OCI-LY3 (cell line): Measurements from ENCODE around the gene PTPRN2.

Experiments used
- H2AFZ ChIP-seq: fragments of 200-600, 300-600 bp; shearing (Covaris generic); 2 replicates; pipeline ENCODE4 v1.6.0; 2014; ENCODE audit warnings: antibody characterized with exemption, low read depth, low read length
- H3K27ac ChIP-seq: fragments of 200-600, 300-600 bp; sonication (generic); 2 replicates; pipeline ENCODE4 v1.5.1; 2014; ENCODE audit warnings: mild to moderate bottlenecking, low read length, moderate library complexity, mixed read lengths
- H3K27me3 ChIP-seq: fragments of 200-600, 300-600 bp; sonication (generic); 2 replicates; pipeline ENCODE4 v1.6.1; 2014; ENCODE audit warnings: low read depth, low read length, mixed read lengths
- H3K36me3 ChIP-seq: fragments of 200-600, 300-600 bp; sonication (generic); replicated peaks from 2 replicates; pipeline ENCODE3; 2014; ENCODE audit warnings: low read depth, low read length, mixed read lengths
- H3K4me1 ChIP-seq: fragments of 300-600, 200-600 bp; sonication (generic); 2 replicates; pipeline ENCODE4 v1.6.1; 2014; ENCODE audit warnings: low read length, mixed read lengths
- H3K4me2 ChIP-seq: fragments of 200-600, 300-600 bp; sonication (generic); 2 replicates; pipeline ENCODE4 v1.6.1; 2014; ENCODE audit warnings: low read length, mixed read lengths
- H3K4me3 ChIP-seq: fragments of 300-600, 200-600 bp; sonication (generic); 2 replicates; pipeline ENCODE4 v1.5.1; 2014; ENCODE audit warnings: antibody characterized with exemption, mild to moderate bottlenecking, low read length, moderate library complexity
- H3K79me2 ChIP-seq: fragments of 300-600, 200-600 bp; shearing (Covaris generic); 2 replicates; pipeline ENCODE4 v1.6.1; 2014; ENCODE audit warnings: mild to moderate bottlenecking, low read length, mixed read lengths
- H3K9ac ChIP-seq: fragments of 300-600, 200-600 bp; shearing (Covaris generic); 2 replicates; pipeline ENCODE4 v1.6.0; 2014; ENCODE audit warnings: mild to moderate bottlenecking, low read length, moderate library complexity
- H3K9me3 ChIP-seq: fragments of 200-600, 300-600 bp; shearing (Covaris generic); 2 replicates; pipeline ENCODE4 v1.6.1; 2014; ENCODE audit warnings: low read length, mixed read lengths; ENCODE audit not compliant: insufficient read depth
- H4K20me1 ChIP-seq: fragments of 200-600, 300-600 bp; sonication (generic); 2 replicates; pipeline ENCODE4 v1.6.1; 2016; ENCODE audit warnings: low read length, mixed read lengths; ENCODE audit not compliant: insufficient read depth
- EZH2phosphoT487 ChIP-seq: fragments of 200-600 bp; shearing (Covaris generic); IDR thresholded peaks from 2 replicates; pipeline ENCODE4 v1.6.1; 2018; ENCODE audit warnings: antibody characterized with exemption, mixed run types, low read depth
- TF ChIP-seq, protein P1 (sequence below): fragments of 200-600, 300-600 bp; sonication (generic); IDR thresholded peaks from 2 replicates; pipeline ENCODE4 v1.5.1; 2014; ENCODE audit warnings: antibody characterized with exemption, low read length, low read depth

Gene PTPRN2

DNA sequence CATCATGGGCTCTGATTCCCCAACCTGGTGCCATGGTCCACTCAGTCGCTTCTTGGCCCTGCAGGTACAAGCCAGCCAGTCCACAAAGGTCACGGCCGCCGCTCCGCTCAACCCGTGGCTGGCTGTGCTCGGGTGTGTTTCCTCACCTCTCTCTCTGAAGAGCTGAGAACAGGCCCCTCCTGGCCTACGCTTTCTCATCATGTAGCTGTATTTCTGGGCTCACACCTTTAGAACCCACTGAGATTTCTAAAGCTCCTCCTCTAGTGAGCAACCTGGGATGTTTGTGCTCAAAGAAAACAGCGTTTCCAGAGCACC lies 30.2 kb downstream of the PTPRN2 start:
- H3K79me2 ChIP-seq, result no peaks in the 10 kb centered on the region
- H3K4me3 ChIP-seq, result no peak overlapping the region
- no peak for TF ChIP-seq EZH2phosphoT487
- TF ChIP-seq, protein P1, sequence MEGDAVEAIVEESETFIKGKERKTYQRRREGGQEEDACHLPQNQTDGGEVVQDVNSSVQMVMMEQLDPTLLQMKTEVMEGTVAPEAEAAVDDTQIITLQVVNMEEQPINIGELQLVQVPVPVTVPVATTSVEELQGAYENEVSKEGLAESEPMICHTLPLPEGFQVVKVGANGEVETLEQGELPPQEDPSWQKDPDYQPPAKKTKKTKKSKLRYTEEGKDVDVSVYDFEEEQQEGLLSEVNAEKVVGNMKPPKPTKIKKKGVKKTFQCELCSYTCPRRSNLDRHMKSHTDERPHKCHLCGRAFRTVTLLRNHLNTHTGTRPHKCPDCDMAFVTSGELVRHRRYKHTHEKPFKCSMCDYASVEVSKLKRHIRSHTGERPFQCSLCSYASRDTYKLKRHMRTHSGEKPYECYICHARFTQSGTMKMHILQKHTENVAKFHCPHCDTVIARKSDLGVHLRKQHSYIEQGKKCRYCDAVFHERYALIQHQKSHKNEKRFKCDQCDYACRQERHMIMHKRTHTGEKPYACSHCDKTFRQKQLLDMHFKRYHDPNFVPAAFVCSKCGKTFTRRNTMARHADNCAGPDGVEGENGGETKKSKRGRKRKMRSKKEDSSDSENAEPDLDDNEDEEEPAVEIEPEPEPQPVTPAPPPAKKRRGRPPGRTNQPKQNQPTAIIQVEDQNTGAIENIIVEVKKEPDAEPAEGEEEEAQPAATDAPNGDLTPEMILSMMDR, result no peak
- no peak overlapping the region for H3K9ac ChIP-seq
- H2AFZ ChIP-seq, result no peak overlapping the region
- no peaks in the 10 kb centered on the region for H4K20me1 ChIP-seq
- H3K36me3 ChIP-seq, result no peaks in the 10 kb centered on the region
- no peak overlapping the region for H3K4me2 ChIP-seq
- H3K27me3 ChIP-seq, result peaks cover 8% of the 10 kb centered on the region; the same call in 1 of the 2 replicates
- H3K4me1 ChIP-seq, result no peaks in the 10 kb centered on the region
- H3K27ac ChIP-seq, result no peak overlapping the region
- H3K9me3 ChIP-seq, result no peaks in the 10 kb centered on the region

GRCh38 chr7:158556721-158557440 lies 30.7 kb downstream of the PTPRN2 start:
- H3K27ac ChIP-seq, result no peak overlapping the region
- H3K4me3 ChIP-seq, result no peak overlapping the region
- no peaks in the 10 kb centered on the region for H4K20me1 ChIP-seq
- no peak overlapping the region for H3K4me2 ChIP-seq
- TF ChIP-seq, protein P1, result no peak
- no peak for TF ChIP-seq EZH2phosphoT487
- no peaks in the 10 kb centered on the region for H3K9me3 ChIP-seq
- H2AFZ ChIP-seq, result no peak overlapping the region
- no peak overlapping the region for H3K9ac ChIP-seq
- H3K36me3 ChIP-seq, result no peaks in the 10 kb centered on the region
- H3K4me1 ChIP-seq, result no peaks in the 10 kb centered on the region
- peaks cover 2% of the 10 kb centered on the region; the same call in 1 of the 2 replicates for H3K27me3 ChIP-seq
- no peaks in the 10 kb centered on the region for H3K79me2 ChIP-seq

DNA sequence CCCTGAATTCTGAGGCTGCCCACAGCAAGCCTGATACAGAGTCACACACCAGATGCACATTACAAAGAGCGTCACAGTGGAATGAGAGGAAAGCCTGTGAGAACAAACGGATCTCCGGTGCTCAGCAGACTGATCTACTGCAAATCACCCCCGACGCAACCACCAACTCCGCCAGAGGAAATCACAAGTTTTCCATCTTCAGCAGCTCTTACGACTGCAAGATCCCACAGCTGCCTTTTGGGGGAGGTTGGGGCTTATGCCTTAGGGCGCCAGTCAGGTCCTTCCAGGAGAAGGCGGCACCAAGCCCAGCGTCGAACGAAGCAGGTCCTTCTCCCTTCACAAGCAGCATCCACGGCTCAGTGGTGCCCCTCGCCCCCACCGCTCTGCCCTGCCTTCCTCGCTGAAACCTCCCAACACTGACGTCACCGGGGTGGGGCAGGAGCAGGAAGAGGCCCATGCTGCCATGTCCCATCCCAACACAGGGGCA lies 32.5 kb downstream of the PTPRN2 start:
- Histone ChIP-seq H3K9me3 (no peaks in the 10 kb centered on the region), H3K9ac (no peak overlapping the region), H4K20me1 (no peaks in the 10 kb centered on the region), H3K4me2 (no peak overlapping the region), H3K79me2 (no peaks in the 10 kb centered on the region), H3K27ac (no peak overlapping the region), H3K36me3 (no peaks in the 10 kb centered on the region), H3K4me3 (no peak overlapping the region), H3K4me1 (no peaks in the 10 kb centered on the region), H3K27me3 (no peaks in the 10 kb centered on the region), H2AFZ (no peak overlapping the region)
- TF ChIP-seq EZH2phosphoT487, result no peak
- TF ChIP-seq, protein P1, result no peak

- Histone ChIP-seq H3K27me3 (no peaks in the 10 kb centered on the region), H3K27ac (no peak overlapping the region), H3K36me3 (no peaks in the 10 kb centered on the region), H4K20me1 (no peaks in the 10 kb centered on the region), H3K4me3 (no peak overlapping the region), H3K79me2 (no peaks in the 10 kb centered on the region), H3K4me2 (no peak overlapping the region), H2AFZ (no peak overlapping the region), H3K9ac (no peak overlapping the region), H3K4me1 (no peaks in the 10 kb centered on the region), H3K9me3 (no peaks in the 10 kb centered on the region)
- no peak for TF ChIP-seq EZH2phosphoT487
- TF ChIP-seq, protein P1, result no peak
Measured at GRCh38 chr7:158550886-158551452, 36.7 kb downstream of the PTPRN2 start.
